Erythroblast (primary cell): ENCODE results near the gene APPBP2.
"Not testable (repeated sequence)": the region's sequence is repeated elsewhere in the genome, so short reads cannot be mapped to it uniquely, and the experiment has no call there.

Experiments used
- DNase-seq, 2 experiments: peaks; one replicate each; lab custom pipeline; 2025; lab: John Stamatoyannopoulos, UW
- GATA1 ChIP-seq: IDR thresholded peaks from 2 replicates; pipeline ENCODE4 v1.6.1; 2011; ENCODE audit warnings: low read depth, mild to moderate bottlenecking, control low read depth, low read length, moderate library complexity
- POLR2A ChIP-seq: IDR thresholded peaks from 2 replicates; pipeline ENCODE4 v1.6.1; 2011; ENCODE audit warnings: mild to moderate bottlenecking, low read length

Gene APPBP2

GRCh38 chr17:60524463-60525327, 1.3 kb downstream of the APPBP2 start:
- DNase-seq = peak in 1 of 2 experiments; percentile 20
- TF ChIP-seq POLR2A (no peak), GATA1 (no peak)

DNA sequence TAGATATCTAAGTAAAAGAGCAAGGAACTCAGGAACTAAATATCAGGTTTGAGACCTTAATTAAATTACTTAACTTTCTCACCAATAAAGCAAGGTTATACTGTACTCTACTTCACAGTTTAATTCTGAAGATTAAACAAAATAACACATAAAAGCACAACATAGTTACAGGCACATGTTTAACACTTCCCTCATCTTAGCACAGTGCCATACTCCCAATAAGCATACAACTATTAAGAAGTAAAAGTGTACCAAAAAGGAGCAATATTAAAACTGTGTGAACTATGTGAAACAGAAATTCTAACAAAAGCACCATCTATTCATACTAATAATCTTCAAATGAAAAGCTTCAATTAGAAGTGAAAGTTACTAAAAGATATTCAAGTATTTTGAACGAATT, 2.2 kb downstream of the APPBP2 start:
- DNase-seq = no peak
- no peak for TF ChIP-seq POLR2A
- no peak for TF ChIP-seq GATA1

GRCh38 chr17:60522889-60523626, 3.0 kb downstream of the APPBP2 start:
- TF ChIP-seq POLR2A = no peak
- TF ChIP-seq GATA1 = no peak
- no peak for DNase-seq

DNA sequence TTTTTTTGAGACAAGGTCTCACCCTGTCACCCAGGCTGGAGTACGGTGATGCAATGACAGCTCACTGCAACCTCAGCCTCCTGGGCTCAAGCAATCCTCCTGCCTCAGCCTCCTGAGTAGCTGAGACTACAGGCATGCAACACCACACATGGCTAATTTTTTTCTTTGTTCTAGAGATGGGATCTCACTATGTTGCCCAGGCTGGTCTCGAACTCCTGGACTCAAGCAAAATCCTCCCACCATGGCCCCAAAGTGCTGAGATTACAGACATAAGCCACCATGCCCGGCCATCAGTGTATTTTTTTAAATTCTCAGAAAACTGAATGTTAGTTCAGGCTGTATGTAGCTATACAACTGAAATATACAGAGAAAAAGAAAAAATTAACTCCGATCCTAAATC, 6.2 kb downstream of the APPBP2 start:
- DNase-seq = no peak
- TF ChIP-seq GATA1 (no peak), POLR2A (no peak)

DNA sequence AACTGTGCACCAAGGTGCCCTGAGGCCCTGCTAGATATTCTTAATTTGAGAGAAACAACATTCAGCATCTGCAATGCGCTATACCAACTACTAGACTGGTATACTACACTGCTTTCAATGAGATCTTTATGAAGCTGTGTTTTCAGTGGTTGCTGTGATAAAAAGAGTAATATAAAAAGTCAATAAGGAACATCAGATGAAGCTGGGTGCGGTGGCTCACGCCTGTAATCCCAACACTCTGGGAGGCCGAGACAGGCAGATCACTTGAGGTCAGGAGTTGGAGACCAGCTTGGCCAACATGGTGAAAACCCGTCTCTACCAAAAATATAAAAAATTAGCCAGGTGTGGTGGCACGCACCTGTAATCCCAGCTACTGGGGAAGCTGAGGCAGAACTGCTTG, 10.4 kb downstream of the APPBP2 start:
- not testable (repeated sequence) for DNase-seq

- DNase-seq = not testable (repeated sequence)
These were observed 10.8 kb downstream of the APPBP2 start for GRCh38 chr17:60515199-60515598.

- no peak for TF ChIP-seq POLR2A
- no peak for TF ChIP-seq GATA1
- no peak for DNase-seq
These were observed 11.5 kb downstream of the APPBP2 start for GRCh38 chr17:60514500-60514899.

- DNase-seq = no peak
- no peak for TF ChIP-seq GATA1
- TF ChIP-seq POLR2A = no peak
These were observed 12.0 kb downstream of the APPBP2 start for GRCh38 chr17:60514053-60514452.

DNA sequence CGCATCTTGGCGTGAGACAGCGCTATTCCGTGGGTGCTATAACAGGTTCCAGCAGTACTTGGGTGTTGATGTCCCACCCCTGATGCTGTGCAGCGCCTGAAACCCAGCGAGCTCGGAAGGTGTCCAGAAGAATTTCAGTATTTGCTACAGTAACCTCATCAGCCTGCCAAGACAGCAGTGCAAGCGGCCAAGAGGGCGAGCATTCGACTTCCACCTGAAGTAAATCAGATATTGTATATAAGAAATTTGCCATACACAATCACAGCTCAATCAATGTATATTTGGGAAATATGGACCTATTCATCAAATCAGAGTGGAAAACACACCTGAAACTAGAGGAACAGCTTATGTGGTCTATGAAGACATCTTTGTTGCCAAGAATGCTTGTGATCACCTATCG, 13.0 kb downstream of the APPBP2 start:
- DNase-seq = no peak
- TF ChIP-seq POLR2A = no peak
- no peak for TF ChIP-seq GATA1

- no peak for TF ChIP-seq GATA1
- DNase-seq = no peak
These were observed 15.3 kb downstream of the APPBP2 start for GRCh38 chr17:60510723-60511122.

GRCh38 chr17:60510031-60510430, 16.0 kb downstream of the APPBP2 start:
- no peak for DNase-seq
- TF ChIP-seq POLR2A (no peak), GATA1 (no peak)

GRCh38 chr17:60508384-60508980, 17.6 kb downstream of the APPBP2 start:
- TF ChIP-seq POLR2A = no peak
- TF ChIP-seq GATA1 = no peak
- DNase-seq = no peak

GRCh38 chr17:60506312-60506711, 19.7 kb downstream of the APPBP2 start:
- DNase-seq = no peak
- TF ChIP-seq GATA1 = no peak
- TF ChIP-seq POLR2A = no peak

DNA sequence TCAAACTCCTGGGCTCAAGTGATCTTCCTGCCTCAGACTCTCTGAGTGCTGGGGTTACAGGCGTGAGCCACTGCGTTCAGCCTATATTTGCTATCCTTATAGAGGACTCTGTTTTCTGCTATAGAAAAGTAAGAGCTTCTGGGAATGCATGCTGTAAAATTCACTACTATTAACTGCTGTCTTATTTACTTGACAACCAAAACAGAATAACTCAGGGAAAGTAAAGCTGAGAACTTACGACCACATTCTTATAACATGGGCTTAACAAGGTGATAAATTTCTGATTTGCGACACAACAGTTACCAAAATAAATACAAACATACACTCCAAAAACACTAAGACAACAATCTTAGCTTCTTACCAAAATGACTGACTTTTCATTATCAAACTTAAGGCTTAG, 23.9 kb downstream of the APPBP2 start:
- no peak for DNase-seq
- TF ChIP-seq GATA1 = no peak
